ENCODE measurements around the gene TMEM253. TPM values are rescaled to one million over a fixed set of nuclear protein-coding genes. Genes with fewer than 3 reads are reported as not detected.

The TMEM253 gene
- total RNA-seq (2022) (0.24 TPM in 1 of 2 replicates, not detected in the other), Bru-seq, nascent RNA (not detected), BruChase-seq, experiment 1, labeled RNA remaining after a 6-hour chase (percentile 41 among the genes with signal in this experiment), BruChase-seq, experiment 2, labeled RNA remaining after a 2-hour chase (percentile 29 among the genes with signal in this experiment)
- long read RNA-seq = 0 reads

GRCh38 chr14:21100931-21101330 is at the start of gene TMEM253:
Gene TMEM253 (plus strand): TSS chr14:21101066. CDS start chr14:21101344, 278 bp downstream.
- BruUV-seq (replicated peaks) = no TSS peak
- CTCF ChIA-PET = interaction anchor here (0.6 to 0.9 kb wide), 2 partner anchors 8 to 42 kb away, joined by 3 read pairs; no protein-coding TSS in a partner anchor
- Mint-ChIP-seq H3K4me3 (ENCODE audit: low read depth, unreplicated experiment) (no peak within 1 kb of the TSS), H3K9me3 (ENCODE audit: low read depth, unreplicated experiment) (no peaks in the 10 kb centered on the region), H3K4me1 (ENCODE audit: low read depth, unreplicated experiment) (peaks cover 48% of the 10 kb centered on the region), H3K27me3 (ENCODE audit: unreplicated experiment) (no peaks in the 10 kb centered on the region), H3K36me3 (ENCODE audit: insufficient read depth, unreplicated experiment) (peaks cover 33% of the 10 kb centered on the region), H3K27ac (ENCODE audit: unreplicated experiment) (no peak within 1 kb of the TSS)
- TF ChIP-seq, protein P1, sequence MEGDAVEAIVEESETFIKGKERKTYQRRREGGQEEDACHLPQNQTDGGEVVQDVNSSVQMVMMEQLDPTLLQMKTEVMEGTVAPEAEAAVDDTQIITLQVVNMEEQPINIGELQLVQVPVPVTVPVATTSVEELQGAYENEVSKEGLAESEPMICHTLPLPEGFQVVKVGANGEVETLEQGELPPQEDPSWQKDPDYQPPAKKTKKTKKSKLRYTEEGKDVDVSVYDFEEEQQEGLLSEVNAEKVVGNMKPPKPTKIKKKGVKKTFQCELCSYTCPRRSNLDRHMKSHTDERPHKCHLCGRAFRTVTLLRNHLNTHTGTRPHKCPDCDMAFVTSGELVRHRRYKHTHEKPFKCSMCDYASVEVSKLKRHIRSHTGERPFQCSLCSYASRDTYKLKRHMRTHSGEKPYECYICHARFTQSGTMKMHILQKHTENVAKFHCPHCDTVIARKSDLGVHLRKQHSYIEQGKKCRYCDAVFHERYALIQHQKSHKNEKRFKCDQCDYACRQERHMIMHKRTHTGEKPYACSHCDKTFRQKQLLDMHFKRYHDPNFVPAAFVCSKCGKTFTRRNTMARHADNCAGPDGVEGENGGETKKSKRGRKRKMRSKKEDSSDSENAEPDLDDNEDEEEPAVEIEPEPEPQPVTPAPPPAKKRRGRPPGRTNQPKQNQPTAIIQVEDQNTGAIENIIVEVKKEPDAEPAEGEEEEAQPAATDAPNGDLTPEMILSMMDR (IDR thresholded peaks at IDR 0.05; ENCODE audit: unreplicated experiment) = no peak
- intact Hi-C loops (cut with micrococcal nuclease; ENCODE audit: unreplicated experiment) = no loop called here
- DNase-seq = no peak

DNA sequence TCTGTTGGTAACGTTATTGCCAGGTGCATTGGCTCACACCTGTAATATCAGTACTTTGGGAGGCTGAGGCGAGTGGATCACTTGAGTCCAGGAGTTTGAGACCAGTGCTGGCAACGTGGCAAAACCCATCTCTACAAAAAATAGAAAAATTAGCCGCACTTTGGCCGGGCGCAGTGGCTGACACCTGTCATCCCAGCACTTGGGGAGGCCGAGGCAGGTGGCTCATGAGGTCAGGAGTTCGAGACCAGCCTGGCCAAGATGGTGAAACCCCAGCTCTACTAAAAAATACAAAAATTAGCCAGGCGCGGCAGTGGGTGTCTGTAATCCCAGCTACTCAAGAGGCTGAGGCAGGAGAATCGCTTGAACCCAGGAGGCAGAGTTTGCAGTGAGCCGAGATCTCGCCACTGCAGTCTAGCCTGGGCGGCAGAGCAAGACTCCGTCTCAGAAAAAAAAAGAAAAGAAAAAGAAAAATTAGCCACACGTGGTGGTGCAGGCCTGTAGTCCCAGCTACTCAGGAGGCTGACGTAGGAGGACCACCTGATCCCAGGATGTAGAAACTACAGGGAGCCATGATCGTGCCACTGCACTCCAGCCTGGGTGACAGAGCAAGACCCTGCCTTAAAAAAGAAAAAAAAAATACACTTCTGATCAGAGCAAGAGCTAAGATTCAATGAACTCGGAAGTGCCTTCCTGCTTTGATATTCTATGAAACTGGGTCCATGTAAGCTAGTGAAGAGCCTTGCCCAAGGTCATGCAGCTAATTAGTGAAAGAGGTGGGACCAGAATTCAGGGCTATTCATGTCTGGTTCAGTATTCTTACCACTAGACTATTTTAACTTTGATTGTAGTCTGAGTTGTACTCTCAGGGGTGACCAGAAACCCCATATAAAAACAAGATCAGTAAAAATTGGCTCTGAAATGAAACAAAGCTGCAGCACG is 47.4 kb upstream of the TMEM253 start:
- no peak for DNase-seq
- intact Hi-C loops (cut with micrococcal nuclease; ENCODE audit: unreplicated experiment) = no loop called here
- H3K36me3 Mint-ChIP-seq (ENCODE audit: insufficient read depth, unreplicated experiment) = no peaks in the 10 kb centered on the region

GRCh38 chr14:21054123-21054767 is 46.6 kb upstream of the TMEM253 start:
- peak overlapping the region; percentile 23 for H3K27ac Mint-ChIP-seq (ENCODE audit: unreplicated experiment)
- no TSS peak for BruUV-seq (replicated peaks)
- no peaks in the 10 kb centered on the region for H3K9me3 Mint-ChIP-seq (ENCODE audit: low read depth, unreplicated experiment)
- intact Hi-C loops (cut with micrococcal nuclease; ENCODE audit: unreplicated experiment) = no loop called here
- TF ChIP-seq, protein P1 (IDR thresholded peaks at IDR 0.05; ENCODE audit: unreplicated experiment) = no peak
- CTCF ChIA-PET = interaction anchor here (1.4 kb wide), 1 partner anchor 39 kb away, joined by 4 read pairs; no protein-coding TSS in a partner anchor
- H3K4me3 Mint-ChIP-seq (ENCODE audit: low read depth, unreplicated experiment) = no peak overlapping the region
- H3K36me3 Mint-ChIP-seq (ENCODE audit: insufficient read depth, unreplicated experiment) = no peaks in the 10 kb centered on the region
- H3K4me1 Mint-ChIP-seq (ENCODE audit: low read depth, unreplicated experiment) = peaks cover 21% of the 10 kb centered on the region
- no peaks in the 10 kb centered on the region for H3K27me3 Mint-ChIP-seq (ENCODE audit: unreplicated experiment)
- peak; percentile 59 for DNase-seq

More for the DNA sequence above, 47.4 kb upstream of the TMEM253 start:
- no peak overlapping the region for H3K4me3 Mint-ChIP-seq (ENCODE audit: low read depth, unreplicated experiment)
- no TSS peak for BruUV-seq (replicated peaks)
- peaks cover 21% of the 10 kb centered on the region for H3K4me1 Mint-ChIP-seq (ENCODE audit: low read depth, unreplicated experiment)
- TF ChIP-seq, protein P1 (IDR thresholded peaks at IDR 0.05; ENCODE audit: unreplicated experiment) = no peak
- no peaks in the 10 kb centered on the region for H3K9me3 Mint-ChIP-seq (ENCODE audit: low read depth, unreplicated experiment)
- CTCF ChIA-PET = interaction anchor here (1.4 kb wide), 1 partner anchor 38 kb away, joined by 4 read pairs; no protein-coding TSS in a partner anchor
- H3K27ac Mint-ChIP-seq (ENCODE audit: unreplicated experiment) = no peak overlapping the region
- H3K27me3 Mint-ChIP-seq (ENCODE audit: unreplicated experiment) = no peaks in the 10 kb centered on the region

- CTCF ChIA-PET = interaction anchor here (1.2 to 1.4 kb wide), 2 partner anchors 14 to 40 kb away, joined by 4 read pairs; no protein-coding TSS in a partner anchor
- BruUV-seq (replicated peaks) = no TSS peak
- intact Hi-C loops (cut with micrococcal nuclease; ENCODE audit: unreplicated experiment) = no loop called here
- DNase-seq = no peak
- Mint-ChIP-seq H3K27me3 (ENCODE audit: unreplicated experiment) (peaks cover under 1% of the 10 kb centered on the region), H3K27ac (ENCODE audit: unreplicated experiment) (no peak overlapping the region), H3K9me3 (ENCODE audit: low read depth, unreplicated experiment) (no peaks in the 10 kb centered on the region), H3K36me3 (ENCODE audit: insufficient read depth, unreplicated experiment) (no peaks in the 10 kb centered on the region), H3K4me3 (ENCODE audit: low read depth, unreplicated experiment) (no peak overlapping the region), H3K4me1 (ENCODE audit: low read depth, unreplicated experiment) (peaks cover 21% of the 10 kb centered on the region)
- TF ChIP-seq, protein P1 (IDR thresholded peaks at IDR 0.05; ENCODE audit: unreplicated experiment) = no peak
Measured at GRCh38 chr14:21054768-21055145, 46.1 kb upstream of the TMEM253 start.

Data from Calu3 (cell line).